ENCODE results near the gene PPAN.

The PPAN gene

GRCh38 chr19:10093295-10094186, 12.6 kb upstream of the PPAN start:
- no peak for DNase-seq

GRCh38 chr19:10095622-10095947, 10.6 kb upstream of the PPAN start:
- no peak for DNase-seq

DNA sequence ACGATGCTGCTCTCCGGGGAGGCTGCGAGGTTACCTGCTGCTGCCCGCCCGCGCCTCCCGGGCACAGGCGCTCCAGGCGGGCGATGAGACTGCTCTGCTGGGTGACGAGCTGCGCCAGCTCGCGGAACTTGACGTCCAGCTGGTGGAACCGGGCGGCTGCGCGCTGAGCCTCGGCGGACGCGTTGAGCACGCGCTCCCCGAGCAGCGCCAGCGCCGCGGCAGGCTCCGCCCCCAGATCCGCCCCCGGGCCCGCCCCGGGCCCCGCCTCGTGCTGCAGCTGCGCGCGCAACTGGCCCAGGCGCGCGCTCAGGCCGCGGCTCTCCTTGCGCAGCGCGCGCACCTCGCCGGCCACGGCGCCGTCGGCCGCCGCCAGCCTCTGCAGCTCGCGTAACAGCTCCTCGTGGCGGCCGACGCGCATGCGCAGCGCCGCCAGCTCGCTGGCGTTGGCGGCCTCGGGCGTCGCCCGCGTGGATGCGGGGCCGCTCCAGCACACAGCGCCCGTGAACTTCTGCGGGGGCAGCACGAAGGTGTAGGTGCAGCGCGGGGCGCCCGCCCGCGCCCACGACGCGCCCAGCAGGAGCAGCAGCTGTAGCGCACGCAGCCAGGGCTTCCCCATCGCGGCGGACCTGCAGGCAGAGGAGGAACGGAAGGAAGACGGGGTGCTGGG, 10.1 kb upstream of the PPAN start:
- peak; percentile 92 to 95 for DNase-seq

- no peak for DNase-seq
Observed at GRCh38 chr19:10096615-10096963, 9.6 kb upstream of the PPAN start.

GRCh38 chr19:10100163-10100785, 5.9 kb upstream of the PPAN start:
- no peak for DNase-seq

- peak in 1 of 2 donors; percentile 59 for DNase-seq
Observed at GRCh38 chr19:10102787-10103236, 3.4 kb upstream of the PPAN start.

DNA sequence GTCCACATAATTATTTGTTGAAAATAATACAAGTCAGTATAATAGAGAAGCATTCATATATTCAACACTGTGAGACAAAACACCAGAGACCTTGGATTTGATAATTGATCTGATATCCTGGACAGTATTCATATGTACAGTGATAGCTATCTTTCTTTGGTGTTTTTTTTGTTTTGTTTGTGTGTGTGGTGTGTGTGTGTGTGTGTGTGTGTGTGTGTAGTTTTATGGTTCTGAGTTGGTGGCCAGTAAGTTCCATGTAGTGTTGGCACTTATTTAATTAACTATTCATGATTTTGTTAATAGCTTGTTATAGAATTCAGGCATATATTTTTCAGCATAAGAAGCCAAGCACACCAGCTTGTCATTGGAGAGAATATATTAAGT, 2.0 kb upstream of the PPAN start:
- DNase-seq = peak in 1 of 2 donors; percentile 38

DNA sequence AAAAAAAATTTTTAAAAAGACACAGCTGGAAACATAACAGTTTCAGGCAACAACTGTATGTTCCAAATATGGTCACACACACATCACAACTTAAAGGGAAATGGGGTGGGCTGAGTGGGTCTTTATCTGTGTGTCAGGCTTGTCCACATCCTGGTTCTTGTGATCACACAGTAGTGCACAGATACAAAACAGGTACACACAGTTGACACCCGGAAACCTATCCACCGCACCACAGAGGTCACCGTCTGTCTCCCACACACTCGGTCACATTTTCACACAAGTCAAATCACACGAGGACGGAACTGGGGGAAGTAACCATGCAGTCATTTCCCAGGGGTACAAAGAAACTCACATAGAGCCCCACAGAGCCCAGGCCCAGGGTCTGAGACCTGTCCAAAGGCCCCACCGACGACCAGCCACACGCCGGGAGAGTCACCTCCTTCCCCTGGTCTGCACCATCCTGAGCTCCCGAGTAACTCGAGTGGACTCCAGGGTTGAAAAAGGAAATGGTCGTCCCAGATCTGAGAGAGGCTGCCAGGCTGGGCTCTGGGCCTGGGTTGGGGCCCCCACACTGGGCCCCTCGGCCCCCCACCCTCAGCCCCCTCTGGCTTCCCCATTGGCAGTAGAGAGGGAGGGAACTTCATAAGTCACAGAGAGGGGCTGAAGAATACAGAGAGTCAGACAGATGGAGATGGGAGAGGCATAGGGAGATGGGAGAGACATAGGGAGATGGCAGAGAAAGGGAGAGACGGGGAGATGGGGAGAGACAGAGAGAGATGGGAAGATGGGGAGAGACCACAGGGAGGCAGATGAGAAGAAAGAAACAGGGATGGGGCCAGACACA, 1.3 kb upstream of the PPAN start:
- DNase-seq = peak; percentile 88 to 94

DNA sequence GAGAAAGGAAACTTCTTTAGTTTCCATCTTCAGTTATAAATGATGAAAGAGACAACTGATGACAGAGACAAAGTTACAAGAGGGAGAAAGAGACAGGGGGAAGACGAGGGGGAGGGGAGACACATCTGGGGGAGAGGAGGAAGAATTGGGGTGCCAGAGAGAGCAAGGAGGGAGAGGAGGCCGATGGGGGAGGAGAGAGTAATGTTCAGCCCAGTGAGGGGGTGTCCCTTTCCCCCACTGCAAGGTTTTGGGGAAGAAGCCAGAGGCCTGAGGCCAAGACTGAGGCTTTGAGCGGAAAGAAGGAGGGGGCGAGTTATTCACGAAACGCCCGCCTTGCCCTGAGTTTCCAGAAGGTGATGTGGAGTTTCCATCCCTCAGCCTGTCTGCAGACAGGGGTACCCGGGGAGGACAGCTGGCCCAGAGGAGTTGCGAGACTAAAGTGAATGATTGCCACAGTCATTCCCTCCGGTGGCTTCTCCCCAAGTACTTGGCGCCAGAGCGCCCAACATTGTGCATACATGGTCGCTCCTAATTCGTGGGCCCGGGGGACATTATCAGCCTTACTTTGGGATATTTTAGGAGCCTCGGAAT, 558 bp upstream of the PPAN start:
- DNase-seq = peak in 1 of 2 donors; percentile 74

- DNase-seq = no peak
Observed at GRCh38 chr19:10107254-10107653, 1.1 kb downstream of the PPAN start.

GRCh38 chr19:10107817-10108367, 1.7 kb downstream of the PPAN start:
- no peak for DNase-seq

GRCh38 chr19:10109528-10109927, 3.4 kb downstream of the PPAN start:
- no peak for DNase-seq

- DNase-seq = no peak
Observed at GRCh38 chr19:10110076-10110971, 4.2 kb downstream of the PPAN start.

DNA sequence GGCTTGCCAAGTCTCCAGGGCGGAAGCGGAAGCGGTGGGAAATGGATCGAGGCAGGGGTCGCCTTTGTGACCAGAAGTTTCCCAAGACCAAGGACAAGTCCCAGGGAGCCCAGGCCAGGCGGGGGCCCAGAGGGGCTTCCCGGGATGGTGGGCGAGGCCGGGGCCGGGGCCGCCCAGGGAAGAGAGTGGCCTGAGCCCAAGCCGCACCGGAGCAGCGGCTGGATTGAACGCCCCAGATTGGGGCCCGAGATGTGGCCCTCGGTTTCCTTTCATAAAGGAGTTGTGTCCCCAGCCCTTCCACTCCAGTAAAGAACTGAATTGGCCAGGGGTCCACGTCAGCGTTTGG, 4.8 kb downstream of the PPAN start:
- no peak for DNase-seq

GRCh38 chr19:10111405-10111811, 5.2 kb downstream of the PPAN start, which contains the start of gene P2RY11:
Gene P2RY11 (plus strand): TSS chr19:10111693. CDS start chr19:10111722, 29 bp downstream.
- peak in 1 of 2 donors; percentile 75 for DNase-seq

GRCh38 chr19:10112037-10112761, 6.0 kb downstream of the PPAN start:
- peak; percentile 26 to 70 for DNase-seq

DNA sequence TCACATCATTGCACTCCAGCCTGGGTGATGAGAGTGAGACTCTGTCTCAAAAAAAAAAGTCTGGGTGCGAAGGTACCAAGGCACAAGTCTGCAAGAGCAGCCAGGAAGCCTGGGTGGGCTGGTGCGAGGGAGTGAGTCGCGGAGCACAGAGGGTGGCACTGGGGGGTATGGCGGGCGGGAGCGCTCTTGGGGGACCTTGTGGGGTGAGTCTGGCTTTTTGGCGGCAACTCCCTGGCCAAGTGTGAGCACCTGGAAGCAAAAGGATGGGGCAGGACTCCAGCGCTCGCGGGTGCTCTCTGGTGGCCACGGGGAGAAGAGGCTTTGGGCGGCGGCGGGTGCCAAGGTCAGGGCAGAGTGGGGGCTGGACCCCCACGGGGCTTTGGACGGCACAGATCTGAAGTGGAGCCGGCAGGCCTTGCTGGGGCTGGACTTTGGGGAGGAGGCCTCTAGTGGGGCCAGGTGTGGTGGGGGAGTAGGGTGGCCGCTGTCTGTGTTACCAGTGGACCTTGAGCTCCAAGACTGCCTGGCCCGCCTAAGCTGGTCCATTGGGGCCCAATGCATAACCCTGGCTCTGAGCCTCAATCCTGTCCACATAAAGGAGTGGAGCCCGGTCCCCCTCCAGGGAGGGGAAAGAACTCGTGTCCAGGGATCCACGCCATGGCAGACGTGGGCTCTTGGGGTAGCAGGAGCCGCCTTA, 6.9 kb downstream of the PPAN start:
- DNase-seq = peak; percentile 64 to 79

- DNase-seq = peak in 1 of 2 donors; percentile 36
Observed at GRCh38 chr19:10113592-10113963, 7.4 kb downstream of the PPAN start.

DNA sequence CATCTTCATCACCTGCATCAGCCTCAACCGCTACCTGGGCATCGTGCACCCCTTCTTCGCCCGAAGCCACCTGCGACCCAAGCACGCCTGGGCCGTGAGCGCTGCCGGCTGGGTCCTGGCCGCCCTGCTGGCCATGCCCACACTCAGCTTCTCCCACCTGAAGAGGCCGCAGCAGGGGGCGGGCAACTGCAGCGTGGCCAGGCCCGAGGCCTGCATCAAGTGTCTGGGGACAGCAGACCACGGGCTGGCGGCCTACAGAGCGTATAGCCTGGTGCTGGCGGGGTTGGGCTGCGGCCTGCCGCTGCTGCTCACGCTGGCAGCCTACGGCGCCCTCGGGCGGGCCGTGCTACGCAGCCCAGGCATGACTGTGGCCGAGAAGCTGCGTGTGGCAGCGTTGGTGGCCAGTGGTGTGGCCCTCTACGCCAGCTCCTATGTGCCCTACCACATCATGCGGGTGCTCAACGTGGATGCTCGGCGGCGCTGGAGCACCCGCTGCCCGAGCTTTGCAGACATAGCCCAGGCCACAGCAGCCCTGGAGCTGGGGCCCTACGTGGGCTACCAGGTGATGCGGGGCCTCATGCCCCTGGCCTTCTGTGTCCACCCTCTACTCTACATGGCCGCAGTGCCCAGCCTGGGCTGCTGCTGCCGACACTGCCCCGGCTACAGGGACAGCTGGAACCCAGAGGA, 7.9 kb downstream of the PPAN start:
- no peak for DNase-seq

All from CD4-positive, alpha-beta T cell treated with Interferon alpha-2 for 1 hour (primary cell).